HepG2 (cell line): ENCODE results near the gene SLC25A48. TPM values are rescaled to one million over a fixed set of nuclear protein-coding genes. Genes with fewer than 3 reads are reported as not detected.

ENCODE experiments used
- ATAD3A ChIP-seq: sonication (generic); formaldehyde crosslinking; IDR thresholded peaks from 2 replicates; pipeline ENCODE4 v1.4.0; 2020; ENCODE audit warnings: missing genetic modification reagents
- CBX1 ChIP-seq: IDR thresholded peaks from one replicate; pipeline ENCODE4 v1.6.1; 2016; ENCODE audit warnings: antibody characterized with exemption, low read depth
- HNRNPLL ChIP-seq: fragments of 200-400 bp; formaldehyde crosslinking; IDR thresholded peaks from 2 replicates; pipeline ENCODE4 v1.6.1; 2017; ENCODE audit warnings: mild to moderate bottlenecking, low read depth, low read length; ENCODE audit not compliant: poor library complexity, severe bottlenecking
- IKZF4 ChIP-seq: sonication (generic); formaldehyde crosslinking; IDR thresholded peaks from 2 replicates; pipeline ENCODE4 v1.5.1; 2020; ENCODE audit warnings: borderline replicate concordance, mild to moderate bottlenecking, low read depth, missing genetic modification reagents; ENCODE audit errors: not compliant biosample characterization
- KLF11 ChIP-seq: IDR thresholded peaks from 2 replicates; pipeline ENCODE4 v1.6.1; 2016; ENCODE audit warnings: missing compliant biosample characterization
- MEIS2 ChIP-seq: sonication (generic); formaldehyde crosslinking; IDR thresholded peaks from 2 replicates; pipeline ENCODE4 v1.9.0; 2021; ENCODE audit warnings: mild to moderate bottlenecking, missing genetic modification reagents
- MYNN ChIP-seq: sonication (generic); formaldehyde crosslinking; IDR thresholded peaks from 2 replicates; pipeline ENCODE4 v1.4.0; 2020; ENCODE audit warnings: mild to moderate bottlenecking, low read depth, missing genetic modification reagents
- NFIC ChIP-seq: IDR thresholded peaks from 2 replicates; pipeline ENCODE4 v1.6.1; 2012; ENCODE audit warnings: mild to moderate bottlenecking, low read length, inconsistent platforms
- NFYC ChIP-seq: IDR thresholded peaks from 2 replicates; pipeline ENCODE4 v1.6.1; 2016; ENCODE audit warnings: missing genetic modification reagents, missing compliant biosample characterization
- NR2F2 ChIP-seq: IDR thresholded peaks from 2 replicates; pipeline ENCODE4 v1.6.1; 2012; ENCODE audit warnings: low read depth, inconsistent platforms, borderline replicate concordance
- NR2F6 ChIP-seq, 2 experiments: IDR thresholded peaks; 2 replicates each; pipeline ENCODE4 v1.6.1; 2016; ENCODE audit warnings: antibody characterized with exemption in 1 of 2, mild to moderate bottlenecking in 1 of 2
- POLR2AphosphoS2 ChIP-seq: IDR thresholded peaks from 2 replicates; pipeline ENCODE4 v1.6.1; 2011; ENCODE audit warnings: low read depth, low read length, improper control_type of control experiment
- POLR2G ChIP-seq: fragments of 200-400 bp; formaldehyde crosslinking; IDR thresholded peaks from 2 replicates; pipeline ENCODE4 v1.6.1; 2018; ENCODE audit warnings: mild to moderate bottlenecking, low read depth, low read length, moderate library complexity
- RBAK ChIP-seq: sonication (generic); formaldehyde crosslinking; IDR thresholded peaks from 2 replicates; pipeline ENCODE4 v1.5.1; 2020; ENCODE audit warnings: mild to moderate bottlenecking, missing genetic modification reagents
- RBFOX2 ChIP-seq: fragments of 200-400 bp; formaldehyde crosslinking; IDR thresholded peaks from 2 replicates; pipeline ENCODE4 v1.6.1; 2017; ENCODE audit warnings: low read depth, mild to moderate bottlenecking, low read length
- RBM39 ChIP-seq: fragments of 200-400 bp; formaldehyde crosslinking; IDR thresholded peaks from one replicate; pipeline ENCODE4 v1.6.1; 2018; ENCODE audit warnings: antibody characterized with exemption, mild to moderate bottlenecking, low read depth, low read length; ENCODE audit not compliant: poor library complexity, severe bottlenecking
- RXRB ChIP-seq: IDR thresholded peaks from 2 replicates; pipeline ENCODE4 v1.6.1; 2016; ENCODE audit warnings: borderline replicate concordance, missing genetic modification reagents, missing compliant biosample characterization
- SIN3B ChIP-seq: fragments of 150-350 bp; IDR thresholded peaks from 2 replicates; pipeline ENCODE4 v1.6.1; 2014; ENCODE audit warnings: low read length
- SNRNP70 ChIP-seq: fragments of 200-400 bp; formaldehyde crosslinking; IDR thresholded peaks from 2 replicates; pipeline ENCODE4 v1.6.1; 2017; ENCODE audit warnings: mild to moderate bottlenecking, low read depth, low read length, moderate library complexity
- SRSF4 ChIP-seq: fragments of 200-400 bp; formaldehyde crosslinking; IDR thresholded peaks from one replicate; pipeline ENCODE4 v1.6.1; 2018; ENCODE audit warnings: mild to moderate bottlenecking, low read depth, low read length, moderate library complexity; ENCODE audit not compliant: poor library complexity, severe bottlenecking
- ZBTB1 ChIP-seq: sonication (generic); formaldehyde crosslinking; IDR thresholded peaks from 2 replicates; pipeline ENCODE4 v1.4.0; 2020; ENCODE audit warnings: missing genetic modification reagents, borderline replicate concordance
- ZKSCAN5 ChIP-seq: sonication (generic); formaldehyde crosslinking; IDR thresholded peaks from 2 replicates; pipeline ENCODE4 v1.5.1; 2020; ENCODE audit warnings: mild to moderate bottlenecking, missing genetic modification reagents
- ZMAT5 ChIP-seq: sonication (generic); formaldehyde crosslinking; IDR thresholded peaks from 2 replicates; pipeline ENCODE4 v1.5.0; 2020; ENCODE audit warnings: mild to moderate bottlenecking, low read depth, missing genetic modification reagents, borderline replicate concordance
- ZNF335 ChIP-seq: sonication (generic); formaldehyde crosslinking; IDR thresholded peaks from 2 replicates; pipeline ENCODE4 v1.4.0; 2020; ENCODE audit warnings: missing genetic modification reagents
- ZNF446 ChIP-seq: sonication (generic); formaldehyde crosslinking; IDR thresholded peaks from 2 replicates; pipeline ENCODE4 v1.5.0; 2020; ENCODE audit warnings: mild to moderate bottlenecking, missing genetic modification reagents
- ZNF484 ChIP-seq: sonication (generic); formaldehyde crosslinking; IDR thresholded peaks from 2 replicates; pipeline ENCODE4 v1.5.1; 2020; ENCODE audit warnings: mild to moderate bottlenecking, low read depth, missing genetic modification reagents, borderline replicate concordance
- ZNF552 ChIP-seq: sonication (generic); formaldehyde crosslinking; IDR thresholded peaks from 2 replicates; pipeline ENCODE4 v1.9.0; 2022; ENCODE audit warnings: missing genetic modification reagents, mild to moderate bottlenecking, borderline replicate concordance
- ZNF589 ChIP-seq: sonication (generic); formaldehyde crosslinking; conservative IDR thresholded peaks from 2 replicates; pipeline ENCODE4 v1.8.0; 2022; ENCODE audit warnings: mild to moderate bottlenecking, moderate library complexity, missing genetic modification reagents
- ZNF776 ChIP-seq: sonication (generic); formaldehyde crosslinking; IDR thresholded peaks from 2 replicates; pipeline ENCODE4 v1.4.0; 2020; ENCODE audit warnings: mild to moderate bottlenecking, missing genetic modification reagents
- ZNF816 ChIP-seq: sonication (generic); formaldehyde crosslinking; IDR thresholded peaks from 2 replicates; pipeline ENCODE4 v1.8.0; 2022; ENCODE audit warnings: missing genetic modification reagents, mild to moderate bottlenecking, borderline replicate concordance
- ZNF839 ChIP-seq: sonication (generic); formaldehyde crosslinking; IDR thresholded peaks from 2 replicates; pipeline ENCODE4 v1.4.0; 2020; ENCODE audit warnings: missing genetic modification reagents, mild to moderate bottlenecking, borderline replicate concordance
- ZNF841 ChIP-seq: sonication (generic); formaldehyde crosslinking; IDR thresholded peaks from 2 replicates; pipeline ENCODE4 v1.8.1; 2023; ENCODE audit warnings: missing genetic modification reagents, borderline replicate concordance
- ZSCAN12 ChIP-seq: sonication (generic); formaldehyde crosslinking; IDR thresholded peaks from 2 replicates; pipeline ENCODE4 v1.9.0; 2021; ENCODE audit warnings: mild to moderate bottlenecking, missing genetic modification reagents
- ZZZ3 ChIP-seq: sonication (generic); formaldehyde crosslinking; IDR thresholded peaks from 2 replicates; pipeline ENCODE4 v1.4.0; 2020; ENCODE audit warnings: missing genetic modification reagents, mild to moderate bottlenecking, borderline replicate concordance
- polyA plus RNA-seq, 8 experiments: library from polyadenylated mRNA; depleted of rRNA in 3 of 8; stranded (reverse) in 7 of 8; unstranded in 1 of 8; fragments of >200 nt; fragmentation: Illumina TruSeq in 4 of 8; extraction: Trizol in 4 of 8; gene quantifications; 2 replicates each; pipeline versions ENCODE4 v1.2.1 to v1.2.3, GENCODE V29; 2011 to 2016; ENCODE audit warnings: low read depth in 4 of 8, missing spikeins in 1 of 8, mixed read lengths in 1 of 8; ENCODE audit not compliant: insufficient read depth in 1 of 8
- total RNA-seq, 5 experiments: library from RNA; depleted of rRNA; stranded (reverse); fragments of >200 nt; fragmentation: Illumina TruSeq; extraction: Trizol; gene quantifications; 2 replicates each; pipeline ENCODE4 v1.2.3, GENCODE V29; 2016; ENCODE audit warnings: low read depth in 1 of 5
- TF ChIP-seq, protein P1 (sequence below): sonication (generic); formaldehyde crosslinking; IDR thresholded peaks from 2 replicates; pipeline ENCODE4 v1.5.0; 2020; ENCODE audit warnings: missing genetic modification reagents, mild to moderate bottlenecking, borderline replicate concordance

Gene SLC25A48
- total and polyA plus RNA-seq, 2 of the 13 experiments (the other 11 are each of a cell fraction or from before 2014, with no cell fraction given): 0.17 to 4.5 TPM

DNA sequence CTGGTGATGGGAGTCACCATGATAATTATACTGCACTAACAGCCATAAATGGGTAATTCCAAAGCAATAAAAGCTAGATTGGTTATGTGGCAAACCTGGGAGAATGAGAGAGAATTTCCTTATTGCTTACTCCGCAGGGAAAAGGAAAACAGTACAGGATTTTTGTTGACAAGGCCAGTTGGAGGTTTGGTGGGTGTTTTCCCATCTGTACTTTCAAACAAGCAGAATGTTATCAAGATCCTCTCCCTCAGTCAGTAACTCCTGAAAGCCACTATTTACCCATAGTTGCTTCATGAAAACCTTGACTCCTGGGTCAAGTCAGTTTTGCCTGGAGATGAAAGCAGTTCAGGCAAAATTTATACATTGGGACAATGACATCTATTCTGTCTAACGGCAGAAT, 34.8 kb downstream of the SLC25A48 start (continued):
- TF ChIP-seq ZNF552 (CRISPR knock-in tag) (no peak), ATAD3A (CRISPR knock-in tag) (no peak), ZNF816 (no peak), CBX1 (no peak), ZNF446 (no peak), MEIS2 (no peak), ZNF776 (CRISPR knock-in tag) (no peak), IKZF4 (no peak), ZMAT5 (CRISPR knock-in tag) (no peak), RXRB (CRISPR knock-in tag) (peak; percentile 47), POLR2G (no peak), NR2F2 (peak; percentile 56; the same call in 1 of the 2 replicates), ZNF484 (CRISPR knock-in tag) (no peak), NFYC (CRISPR knock-in tag) (no peak), RBAK (CRISPR knock-in tag) (no peak), ZNF589 (CRISPR knock-in tag) (no peak), RBM39 (no peak), KLF11 (CRISPR knock-in tag) (no peak), HNRNPLL (no peak), ZNF841 (CRISPR knock-in tag) (no peak), ZNF839 (CRISPR knock-in tag) (no peak), ZBTB1 (CRISPR knock-in tag) (no peak), RBFOX2 (no peak), ZZZ3 (no peak), SRSF4 (no peak), ZSCAN12 (CRISPR knock-in tag) (no peak), NR2F6 (IDR thresholded peaks at IDR 0.05) (peak; percentile 76), NR2F6 (CRISPR knock-in tag; IDR thresholded peaks at IDR 0.05) (peak; percentile 55; the same call in 1 of the 2 replicates), NFIC (no peak), ZNF335 (no peak), MYNN (CRISPR knock-in tag) (no peak), SNRNP70 (no peak), POLR2AphosphoS2 (no peak), SIN3B (no peak), ZKSCAN5 (CRISPR knock-in tag) (no peak)
- TF ChIP-seq, protein P1, sequence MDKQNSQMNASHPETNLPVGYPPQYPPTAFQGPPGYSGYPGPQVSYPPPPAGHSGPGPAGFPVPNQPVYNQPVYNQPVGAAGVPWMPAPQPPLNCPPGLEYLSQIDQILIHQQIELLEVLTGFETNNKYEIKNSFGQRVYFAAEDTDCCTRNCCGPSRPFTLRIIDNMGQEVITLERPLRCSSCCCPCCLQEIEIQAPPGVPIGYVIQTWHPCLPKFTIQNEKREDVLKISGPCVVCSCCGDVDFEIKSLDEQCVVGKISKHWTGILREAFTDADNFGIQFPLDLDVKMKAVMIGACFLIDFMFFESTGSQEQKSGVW: no peak
